NCI-H2196 treated with DMSO at 0.1 percent for 48 hours (cell line): ENCODE measurements around the gene ZNF831.

Source experiments
- DNase-seq: peaks from one replicate; lab custom pipeline; 2025; ENCODE audit not compliant: unreplicated experiment; lab: John Stamatoyannopoulos, UW

The ZNF831 gene

DNA sequence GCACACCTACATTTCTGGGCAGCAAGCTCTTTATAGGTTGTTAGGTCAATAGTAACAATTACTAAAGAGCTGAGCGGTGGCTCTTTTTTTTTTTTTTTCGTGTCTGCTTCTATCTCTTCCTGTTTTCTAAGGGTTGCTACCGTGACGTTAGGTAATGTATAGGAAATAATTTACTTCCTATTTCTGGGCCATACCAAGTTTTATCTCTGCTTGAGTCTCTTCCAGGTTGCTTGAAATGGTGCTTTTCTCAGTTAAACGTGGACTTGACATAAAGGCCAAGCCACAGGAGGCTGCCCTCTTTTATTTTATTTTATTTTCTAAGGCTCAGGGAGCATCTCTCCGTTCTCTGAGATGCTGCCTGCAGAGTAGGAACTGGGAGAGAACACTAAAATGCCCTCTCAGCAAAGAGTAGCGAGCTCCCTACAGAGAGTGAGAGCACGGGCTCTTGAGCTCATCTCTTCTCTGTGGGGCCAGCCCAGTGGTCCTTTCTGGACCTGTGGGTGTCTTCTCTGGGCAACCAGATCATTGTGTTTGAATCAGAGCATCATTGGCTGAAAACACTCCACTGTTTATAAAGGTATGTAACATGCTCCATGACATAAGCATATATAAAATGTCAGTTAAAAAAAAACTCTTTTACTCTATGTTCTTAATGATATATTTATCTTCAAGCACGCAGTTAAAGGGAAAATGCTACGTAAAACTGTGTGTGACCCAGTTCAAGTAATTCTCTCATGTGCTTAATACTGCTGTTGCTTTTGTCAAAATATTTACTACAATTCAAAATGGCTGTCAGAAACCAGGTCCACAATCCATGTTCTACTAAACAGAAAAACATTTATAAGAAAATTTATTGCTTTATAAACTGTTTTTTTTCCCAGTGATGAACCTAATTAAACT is at the start of gene ZNF831:
Gene ZNF831 (plus strand): TSS at position 191 of the 900 bp plus-strand sequence. CDS start 27,199 bp downstream, outside the sequence.
- no peak for DNase-seq

- no peak for DNase-seq
Observed at GRCh38 chr20:59117526-59117925, 46.1 kb upstream of the ZNF831 start.

DNA sequence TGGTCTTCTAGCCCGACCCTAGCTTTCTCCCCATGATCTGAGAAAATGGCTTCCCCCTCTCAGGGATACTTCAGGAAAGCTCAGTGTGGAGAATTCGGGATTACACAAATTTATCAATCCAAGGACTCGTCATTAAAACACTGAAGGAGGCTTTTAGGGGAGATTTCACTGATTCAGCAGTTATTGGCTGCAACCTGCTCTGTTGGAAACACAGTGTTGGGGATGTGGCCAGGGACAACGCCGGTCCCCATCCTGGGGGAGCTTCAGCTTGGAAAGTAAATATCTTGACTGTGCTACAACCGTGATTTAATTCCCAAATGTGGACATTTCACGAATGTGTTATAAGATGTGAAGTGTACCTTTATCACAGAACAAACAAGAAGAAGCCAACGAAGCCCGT is 44.8 kb upstream of the ZNF831 start:
- DNase-seq, result no peak

- DNase-seq, result no peak
Observed at GRCh38 chr20:59120491-59120890, 43.1 kb upstream of the ZNF831 start.

DNA sequence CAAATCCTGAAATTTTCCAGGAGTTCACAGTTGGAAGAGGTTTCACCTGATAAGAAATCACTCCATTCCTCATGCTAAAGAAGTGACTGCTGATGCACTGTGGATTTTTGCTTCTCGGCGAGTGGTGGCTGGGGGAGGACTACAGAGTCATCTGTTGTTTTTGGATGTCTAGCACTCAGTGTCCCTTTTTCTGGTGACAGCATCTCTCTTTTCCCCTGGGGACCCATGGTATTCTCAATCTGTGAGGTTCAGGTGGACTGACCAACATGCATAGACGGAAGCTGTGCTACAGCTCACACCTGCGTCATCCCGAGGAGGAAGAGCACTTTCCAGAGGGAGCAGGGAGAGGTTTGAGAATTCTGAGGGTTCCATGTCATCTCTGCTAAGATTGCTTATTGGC is 42.7 kb upstream of the ZNF831 start:
- DNase-seq, result no peak

DNA sequence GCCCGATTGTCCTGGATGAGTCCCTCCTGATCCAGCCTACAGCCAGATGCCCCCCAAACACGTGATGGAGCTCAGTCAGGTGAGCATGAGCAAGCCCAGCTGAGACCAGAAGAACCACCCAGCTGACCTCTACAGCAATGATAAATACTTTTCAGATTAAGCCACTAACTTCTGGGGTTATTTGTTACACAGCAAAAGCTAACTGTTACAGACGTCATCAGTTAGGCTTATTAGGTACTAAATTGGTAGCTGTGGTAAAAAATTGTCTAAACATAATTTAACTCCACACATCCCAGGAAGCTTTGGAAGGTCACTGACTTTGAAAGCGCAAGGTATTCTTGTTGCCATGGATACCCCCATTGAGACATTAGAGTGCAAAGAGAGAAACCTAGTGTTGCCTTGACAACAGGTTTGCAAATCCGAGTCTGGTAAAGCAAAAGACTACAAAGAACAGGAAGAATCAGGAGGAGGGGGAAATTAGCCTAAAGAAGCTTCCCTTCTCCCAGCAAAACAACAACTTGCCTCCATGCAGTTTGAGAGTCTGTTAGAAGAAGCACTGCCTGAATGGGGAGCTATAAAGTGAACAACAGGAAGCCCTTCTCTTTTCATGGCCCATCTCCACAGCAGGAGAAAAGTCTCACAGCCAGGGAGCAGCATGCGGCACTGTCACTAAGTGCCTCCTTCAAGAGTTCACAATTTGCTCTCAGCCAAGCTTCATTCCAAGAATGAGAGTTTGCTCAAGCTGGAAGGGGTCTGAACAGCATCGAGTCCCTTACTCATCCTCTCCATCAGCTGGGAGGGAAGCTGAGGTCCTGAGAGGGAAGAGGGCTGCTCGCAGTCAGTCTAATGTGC is 41.7 kb upstream of the ZNF831 start:
- no peak for DNase-seq

DNA sequence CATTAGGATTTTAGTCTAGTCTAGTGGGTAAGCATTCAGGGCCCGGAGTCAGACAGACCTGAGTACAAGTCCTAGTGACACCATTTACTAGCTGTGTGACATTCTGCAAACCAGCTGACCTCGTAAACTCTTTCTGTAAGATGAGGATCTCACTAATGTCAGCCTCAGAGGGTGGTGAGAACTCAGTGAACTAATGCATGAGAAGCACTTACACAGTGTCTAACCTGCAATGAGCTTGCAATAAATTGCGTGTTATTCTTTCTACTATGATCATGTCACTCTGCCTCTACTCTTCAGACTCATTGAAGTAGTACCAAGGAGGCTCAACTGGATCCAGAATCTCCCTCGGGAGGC is 41.1 kb upstream of the ZNF831 start:
- DNase-seq, result no peak

- no peak for DNase-seq
Observed at GRCh38 chr20:59123011-59123677, 40.5 kb upstream of the ZNF831 start.

DNA sequence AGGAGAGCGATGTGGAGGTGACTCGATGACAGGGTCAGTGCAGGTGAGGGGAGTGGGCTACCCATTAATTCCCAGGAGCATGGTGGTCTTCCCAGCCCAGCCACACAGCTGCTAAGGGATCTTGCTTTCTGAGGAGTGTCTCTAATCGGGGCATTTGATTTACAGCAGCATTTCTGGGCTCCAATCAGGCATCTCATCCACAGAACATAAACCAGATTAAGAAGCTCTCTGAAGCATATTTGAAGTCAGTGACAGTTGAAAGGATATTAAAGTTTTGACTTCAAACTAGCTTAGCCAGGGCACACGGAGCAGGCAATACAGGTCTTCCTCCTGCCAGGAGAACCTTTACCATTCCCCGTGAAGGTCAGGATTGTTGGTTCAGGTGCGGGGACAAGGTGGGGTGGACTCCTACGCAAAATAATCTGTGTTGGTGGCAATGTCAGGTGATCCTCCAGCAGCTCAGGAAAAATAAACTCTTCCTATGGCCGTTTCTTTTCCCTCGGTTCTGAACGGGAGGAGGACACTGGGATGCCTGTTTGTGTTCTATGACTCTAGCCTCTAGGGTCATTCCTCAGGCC is 39.9 kb upstream of the ZNF831 start:
- no peak for DNase-seq

GRCh38 chr20:59124296-59125029 is 39.2 kb upstream of the ZNF831 start:
- DNase-seq, result no peak

DNA sequence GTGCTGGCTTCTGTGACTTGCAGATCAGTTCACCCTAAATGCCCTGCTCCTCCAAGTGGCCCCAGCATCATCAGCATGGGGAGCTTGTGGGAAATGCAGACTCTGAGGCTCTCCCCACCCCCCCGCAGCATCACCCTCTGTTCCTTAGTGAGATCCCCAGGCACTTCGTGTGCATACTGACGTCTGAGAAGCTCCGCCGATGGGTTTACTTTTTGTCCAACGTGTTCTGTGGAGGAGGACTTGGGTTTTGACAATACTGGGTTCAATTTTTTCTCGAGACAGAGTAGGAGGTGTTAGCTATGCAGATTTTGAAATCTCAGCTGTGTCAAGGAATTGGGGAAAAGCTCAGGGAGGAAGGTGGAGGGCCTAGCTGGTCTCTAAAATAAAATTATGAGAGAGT is 38.3 kb upstream of the ZNF831 start:
- DNase-seq, result no peak

GRCh38 chr20:59125836-59126235 is 37.8 kb upstream of the ZNF831 start:
- no peak for DNase-seq

- DNase-seq, result no peak
Observed at GRCh38 chr20:59127839-59128238, 35.8 kb upstream of the ZNF831 start.

GRCh38 chr20:59131551-59132285 is 31.9 kb upstream of the ZNF831 start:
- no peak for DNase-seq

- DNase-seq, result no peak
Observed at GRCh38 chr20:59134182-59134581, 29.4 kb upstream of the ZNF831 start.

DNA sequence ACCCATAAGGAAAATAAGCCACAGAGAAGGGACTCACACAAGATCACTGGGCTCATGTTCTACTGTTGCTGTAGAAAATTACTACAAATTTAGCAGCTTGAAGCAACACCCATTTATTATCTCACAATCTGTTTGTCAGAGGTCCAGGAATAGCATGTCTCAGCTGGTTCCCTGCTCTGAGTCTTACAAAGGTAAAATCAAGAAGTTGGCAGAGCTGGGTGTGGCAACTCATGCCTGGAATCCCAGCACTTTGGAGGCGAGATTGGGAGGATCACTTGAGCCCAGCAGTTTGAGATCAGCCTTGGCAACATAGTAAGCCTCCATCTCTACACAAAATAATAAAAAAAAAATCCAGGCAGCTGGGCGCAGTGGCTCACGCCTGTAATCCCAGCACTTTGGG is 28.5 kb upstream of the ZNF831 start:
- DNase-seq, result no peak

DNA sequence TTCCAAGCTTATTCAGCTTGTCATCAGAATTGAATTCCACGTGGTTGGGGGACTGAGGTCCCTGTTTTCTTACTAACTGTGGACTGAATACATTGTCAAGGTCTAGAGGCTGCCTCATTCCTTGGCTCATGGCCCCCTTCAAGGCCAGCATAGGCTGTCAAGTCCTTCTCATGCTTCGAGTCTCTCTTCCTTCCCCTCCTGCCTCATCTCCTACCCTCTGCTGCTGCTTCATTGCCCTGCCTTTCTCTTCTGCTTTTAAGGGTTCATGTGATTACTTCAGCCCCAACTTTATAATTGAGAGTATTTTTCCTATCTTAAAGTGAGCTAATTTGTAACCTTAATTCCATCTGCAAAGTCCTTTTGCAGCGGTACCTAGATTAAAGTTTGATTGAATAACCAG is 27.6 kb upstream of the ZNF831 start:
- no peak for DNase-seq

DNA sequence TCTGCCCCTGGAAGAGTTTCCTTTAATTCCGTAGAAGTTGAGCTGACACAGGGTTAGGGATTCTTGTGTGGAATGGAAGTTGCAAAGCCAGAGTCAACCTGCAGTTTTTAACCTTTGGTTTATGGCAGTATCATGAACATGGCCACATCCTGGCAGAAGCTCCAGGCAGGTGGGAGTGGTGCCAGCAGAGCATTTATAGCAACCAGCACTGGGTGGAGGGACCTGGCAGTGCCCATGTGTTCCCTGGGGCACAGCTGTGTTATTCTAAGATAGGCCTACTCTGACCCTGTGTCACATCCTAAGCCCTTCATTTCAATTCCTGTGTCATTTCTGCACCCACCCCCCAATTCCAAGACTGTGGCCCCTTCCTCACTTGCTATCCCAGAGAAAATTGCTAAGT is 26.1 kb upstream of the ZNF831 start:
- no peak for DNase-seq

DNA sequence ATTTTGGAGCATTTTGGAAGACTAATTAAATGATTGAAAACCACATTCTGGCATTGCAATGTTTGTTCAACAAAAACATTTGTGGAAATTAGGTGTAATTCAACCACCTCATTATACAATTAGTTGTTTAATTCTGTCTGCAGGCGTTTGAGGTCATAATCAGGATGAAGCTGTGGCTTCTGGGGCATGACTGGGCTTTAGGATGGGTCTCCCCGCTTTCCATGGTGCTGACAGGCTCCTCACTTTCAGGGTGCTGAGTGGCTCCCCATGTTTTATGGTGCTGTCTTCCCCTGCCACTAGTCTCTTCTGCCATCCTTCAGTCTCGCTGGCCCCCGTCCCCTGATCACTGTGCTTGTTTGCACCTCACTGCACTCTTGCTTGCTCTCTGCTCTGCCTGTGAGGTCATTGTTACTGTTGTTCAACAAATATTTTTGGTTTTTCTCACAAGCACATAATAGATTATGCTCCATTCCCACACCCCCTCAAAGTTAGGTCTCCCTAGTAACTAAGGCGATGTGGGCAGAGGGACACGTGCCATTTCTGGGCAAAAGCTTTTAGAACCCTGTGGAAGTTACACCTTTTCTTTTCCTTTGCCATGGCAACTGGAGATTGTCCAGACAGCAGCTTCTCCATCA is 25.4 kb upstream of the ZNF831 start:
- DNase-seq, result no peak
